ENCODE data around the gene KLK7.

DNA sequence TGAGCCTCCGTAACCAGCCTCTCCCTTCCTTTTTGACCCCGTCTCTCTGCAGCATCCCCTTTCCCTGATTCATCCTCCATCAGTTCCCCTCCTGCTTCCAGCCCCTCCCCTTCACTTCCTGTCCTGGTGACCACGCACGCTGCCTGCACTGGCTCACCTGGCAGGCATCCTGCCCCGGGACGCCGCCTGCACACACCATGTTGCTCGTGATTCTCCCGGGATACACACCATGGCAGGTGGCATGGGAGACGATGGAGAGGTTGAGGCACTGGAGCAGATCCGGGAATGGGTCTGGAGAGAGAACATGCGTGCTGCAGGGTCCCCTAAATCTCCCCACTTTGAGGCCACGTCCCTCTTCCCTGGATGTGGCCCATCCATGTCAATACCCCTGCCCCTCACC lies 46.9 kb upstream of the KLK7 start:
- TF ChIP-seq, protein P1, sequence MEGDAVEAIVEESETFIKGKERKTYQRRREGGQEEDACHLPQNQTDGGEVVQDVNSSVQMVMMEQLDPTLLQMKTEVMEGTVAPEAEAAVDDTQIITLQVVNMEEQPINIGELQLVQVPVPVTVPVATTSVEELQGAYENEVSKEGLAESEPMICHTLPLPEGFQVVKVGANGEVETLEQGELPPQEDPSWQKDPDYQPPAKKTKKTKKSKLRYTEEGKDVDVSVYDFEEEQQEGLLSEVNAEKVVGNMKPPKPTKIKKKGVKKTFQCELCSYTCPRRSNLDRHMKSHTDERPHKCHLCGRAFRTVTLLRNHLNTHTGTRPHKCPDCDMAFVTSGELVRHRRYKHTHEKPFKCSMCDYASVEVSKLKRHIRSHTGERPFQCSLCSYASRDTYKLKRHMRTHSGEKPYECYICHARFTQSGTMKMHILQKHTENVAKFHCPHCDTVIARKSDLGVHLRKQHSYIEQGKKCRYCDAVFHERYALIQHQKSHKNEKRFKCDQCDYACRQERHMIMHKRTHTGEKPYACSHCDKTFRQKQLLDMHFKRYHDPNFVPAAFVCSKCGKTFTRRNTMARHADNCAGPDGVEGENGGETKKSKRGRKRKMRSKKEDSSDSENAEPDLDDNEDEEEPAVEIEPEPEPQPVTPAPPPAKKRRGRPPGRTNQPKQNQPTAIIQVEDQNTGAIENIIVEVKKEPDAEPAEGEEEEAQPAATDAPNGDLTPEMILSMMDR (IDR thresholded peaks at IDR 0.05) = no peak
- no peak for TF ChIP-seq EP300 (IDR thresholded peaks at IDR 0.05)
- TF ChIP-seq POLR2AphosphoS5 (IDR thresholded peaks at IDR 0.05) = no peak
